Activated CD4-positive, alpha-beta T cell treated with anti-CD3 and anti-CD28 coated beads, Interleukin-2, amount 50 U/mL, for 24 hours (primary cell): ENCODE results near the gene QRFP.
"Not testable (repeated sequence)": the region's sequence is repeated elsewhere in the genome, so short reads cannot be mapped to it uniquely, and the experiment has no call there.

Experiments
- DNase-seq, 2 donors: peaks; one replicate each; pipeline ENCODE4 v3.0.0-alpha.2; 2020; ENCODE audit warnings: low read depth in 1 of 2, low spot score in 1 of 2

Gene QRFP

GRCh38 chr9:130920233-130920632 lies 23.6 kb upstream of the QRFP start:
- DNase-seq: no peak

GRCh38 chr9:130919559-130920145 lies 23.0 kb upstream of the QRFP start:
- no peak for DNase-seq

GRCh38 chr9:130918826-130919558 lies 22.4 kb upstream of the QRFP start:
- no peak for DNase-seq

GRCh38 chr9:130918101-130918825 lies 21.7 kb upstream of the QRFP start:
- no peak for DNase-seq

- DNase-seq: no peak
Observed at GRCh38 chr9:130917168-130917960, 20.8 kb upstream of the QRFP start.

- DNase-seq: no peak
Observed at GRCh38 chr9:130915096-130915447, 18.5 kb upstream of the QRFP start.

GRCh38 chr9:130914417-130915095 lies 17.9 kb upstream of the QRFP start:
- DNase-seq: no peak

GRCh38 chr9:130913599-130914416 lies 17.2 kb upstream of the QRFP start:
- no peak for DNase-seq

- no peak for DNase-seq
Observed at GRCh38 chr9:130912932-130913598, 16.5 kb upstream of the QRFP start.

GRCh38 chr9:130911254-130912049 lies 14.8 kb upstream of the QRFP start:
- no peak for DNase-seq

GRCh38 chr9:130910670-130911069 lies 14.1 kb upstream of the QRFP start:
- not testable (repeated sequence) for DNase-seq

GRCh38 chr9:130910041-130910440 lies 13.4 kb upstream of the QRFP start:
- DNase-seq: not testable (repeated sequence)

- no peak for DNase-seq
Observed at GRCh38 chr9:130908878-130909355, 12.3 kb upstream of the QRFP start.

- no peak for DNase-seq
Observed at GRCh38 chr9:130908146-130908877, 11.7 kb upstream of the QRFP start.

GRCh38 chr9:130906735-130907416 lies 10.3 kb upstream of the QRFP start:
- DNase-seq: no peak

- DNase-seq: no peak
Observed at GRCh38 chr9:130905902-130906734, 9.5 kb upstream of the QRFP start.
